SH-SY5Y (cell line): ENCODE measurements around the gene WHRN.

ENCODE experiments used
- GATA2 ChIP-seq: IDR thresholded peaks from 2 replicates; pipeline ENCODE4 v1.6.1; 2011; ENCODE audit warnings: mild to moderate bottlenecking, low read depth, low read length
- GATA3 ChIP-seq: IDR thresholded peaks from 2 replicates; pipeline ENCODE4 v1.6.1; 2011; ENCODE audit warnings: low read depth, mild to moderate bottlenecking, low read length, moderate library complexity

DNA sequence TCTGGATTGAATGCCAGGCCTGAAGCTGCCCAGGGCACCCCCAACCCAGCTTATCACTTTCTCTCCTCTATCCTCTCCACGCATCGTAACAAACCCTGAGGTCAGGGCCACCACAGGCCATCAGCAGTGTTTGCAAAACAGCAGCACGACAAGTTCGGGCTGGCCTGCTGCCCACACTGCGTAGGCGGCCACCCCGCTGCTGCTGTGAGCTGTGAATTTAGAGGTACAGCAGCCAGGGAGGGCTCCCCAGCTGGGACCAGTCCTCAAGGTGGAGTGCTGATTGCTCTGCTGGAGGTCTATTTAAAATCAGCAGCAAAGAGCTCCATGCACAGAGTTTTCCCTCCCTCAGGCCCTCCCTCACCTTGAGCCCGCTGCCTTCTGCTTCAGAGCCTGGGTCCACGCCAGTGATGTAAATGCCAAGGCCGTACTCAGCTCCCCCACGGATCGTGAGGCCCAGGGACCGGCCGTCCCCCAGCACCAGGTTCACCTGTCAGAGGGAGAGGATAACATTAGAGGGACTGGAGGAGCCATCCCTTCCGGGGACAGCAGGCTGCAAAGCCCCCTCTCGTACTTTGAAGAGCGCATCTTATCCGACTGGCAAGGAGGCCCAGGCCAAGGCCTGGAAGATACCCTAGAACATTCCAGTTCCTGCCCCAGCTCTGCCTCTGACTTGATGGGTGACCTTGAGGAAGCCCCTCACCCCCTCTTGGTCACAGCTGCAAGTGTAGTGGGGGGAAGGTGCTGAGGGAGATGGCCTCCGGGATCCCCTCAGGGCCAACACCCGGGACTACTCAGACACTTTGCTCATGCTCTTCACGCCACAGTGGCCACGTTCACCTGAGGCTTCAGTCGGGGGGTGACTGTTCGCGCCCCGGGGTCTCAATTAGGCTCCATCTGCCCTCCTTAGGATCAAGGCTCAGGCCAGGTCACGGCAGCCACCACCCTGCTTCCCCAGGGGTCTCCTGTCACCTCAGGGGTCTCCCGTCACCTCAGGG, 39.1 kb downstream of the WHRN start:
- TF ChIP-seq GATA2: no peak
- no peak for TF ChIP-seq GATA3
